Kidney epithelial cell (primary cell): ENCODE results near the gene TNRC6C. TPM values are rescaled to one million over a fixed set of nuclear protein-coding genes. Genes with fewer than 3 reads are reported as not detected.

Experiments used
- DNase-seq: peaks from one replicate; pipeline ENCODE4 v3.0.0-alpha.2; 2010; ENCODE audit warnings: low read depth
- H3K27me3 ChIP-seq: 2 replicates; pipeline ENCODE4 v1.6.0; 2011; ENCODE audit warnings: low read length; ENCODE audit not compliant: control insufficient read depth, insufficient read depth
- H3K36me3 ChIP-seq: 2 replicates; pipeline ENCODE4 v1.5.1; 2011; ENCODE audit warnings: low read length; ENCODE audit not compliant: control insufficient read depth, insufficient read depth
- H3K4me3 ChIP-seq: 2 replicates; pipeline ENCODE4 v1.5.1; 2011; ENCODE audit warnings: low read depth, mild to moderate bottlenecking, control low read depth, low read length
- CTCF ChIP-seq: IDR thresholded peaks from 2 replicates; pipeline ENCODE4 v1.5.1; 2011; ENCODE audit warnings: mild to moderate bottlenecking, moderate library complexity, low read length, control low read depth, inconsistent platforms; ENCODE audit not compliant: insufficient read depth, poor library complexity, severe bottlenecking
- total RNA-seq: library from RNA; depleted of rRNA; stranded (reverse); fragments of >200 nt; gene quantifications from 2 replicates; pipeline ENCODE4 v1.2.3, GENCODE V29; 2015

TNRC6C gene
- total RNA-seq, 1 donor from 2014 or later, result 5.3 TPM

DNA sequence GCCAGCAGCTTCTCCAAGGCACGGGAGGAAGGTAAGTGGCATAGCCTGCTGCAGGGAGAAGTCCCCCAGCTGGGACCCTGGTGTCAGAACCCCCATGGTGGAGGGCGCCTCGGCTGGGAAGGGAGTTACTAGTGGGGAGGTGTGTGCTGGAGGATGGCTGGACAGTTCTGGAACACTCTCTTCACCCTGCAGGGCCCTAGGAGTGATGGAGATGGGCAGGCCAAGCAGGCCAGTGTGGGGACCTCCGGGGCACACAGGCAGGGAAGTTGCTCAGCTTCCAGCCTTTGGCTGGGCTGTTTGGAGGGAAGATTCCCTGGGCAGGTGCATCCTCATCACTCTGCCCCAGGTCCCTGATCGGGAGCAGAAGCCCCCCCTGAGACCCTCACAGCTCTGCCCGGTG, 188.4 kb downstream of the TNRC6C start:
- Histone ChIP-seq H3K36me3 (no peaks in the 10 kb centered on the region), H3K27me3 (no peaks in the 10 kb centered on the region), H3K4me3 (no peak overlapping the region)
- DNase-seq, result no peak
- no peak for TF ChIP-seq CTCF

- DNase-seq, result no peak
- Histone ChIP-seq H3K4me3 (no peak overlapping the region), H3K36me3 (no peaks in the 10 kb centered on the region), H3K27me3 (no peaks in the 10 kb centered on the region)
- TF ChIP-seq CTCF, result no peak
Observed at GRCh38 chr17:78147315-78147998, 189.0 kb downstream of the TNRC6C start.

GRCh38 chr17:78148286-78149016, 189.9 kb downstream of the TNRC6C start:
- no peak for TF ChIP-seq CTCF
- Histone ChIP-seq H3K27me3 (no peaks in the 10 kb centered on the region), H3K4me3 (no peak overlapping the region), H3K36me3 (no peaks in the 10 kb centered on the region)
- DNase-seq, result no peak

- Histone ChIP-seq H3K4me3 (no peak overlapping the region), H3K27me3 (no peaks in the 10 kb centered on the region), H3K36me3 (no peaks in the 10 kb centered on the region)
- DNase-seq, result no peak
- TF ChIP-seq CTCF, result no peak
Observed at GRCh38 chr17:78151514-78152008, 193.1 kb downstream of the TNRC6C start.

DNA sequence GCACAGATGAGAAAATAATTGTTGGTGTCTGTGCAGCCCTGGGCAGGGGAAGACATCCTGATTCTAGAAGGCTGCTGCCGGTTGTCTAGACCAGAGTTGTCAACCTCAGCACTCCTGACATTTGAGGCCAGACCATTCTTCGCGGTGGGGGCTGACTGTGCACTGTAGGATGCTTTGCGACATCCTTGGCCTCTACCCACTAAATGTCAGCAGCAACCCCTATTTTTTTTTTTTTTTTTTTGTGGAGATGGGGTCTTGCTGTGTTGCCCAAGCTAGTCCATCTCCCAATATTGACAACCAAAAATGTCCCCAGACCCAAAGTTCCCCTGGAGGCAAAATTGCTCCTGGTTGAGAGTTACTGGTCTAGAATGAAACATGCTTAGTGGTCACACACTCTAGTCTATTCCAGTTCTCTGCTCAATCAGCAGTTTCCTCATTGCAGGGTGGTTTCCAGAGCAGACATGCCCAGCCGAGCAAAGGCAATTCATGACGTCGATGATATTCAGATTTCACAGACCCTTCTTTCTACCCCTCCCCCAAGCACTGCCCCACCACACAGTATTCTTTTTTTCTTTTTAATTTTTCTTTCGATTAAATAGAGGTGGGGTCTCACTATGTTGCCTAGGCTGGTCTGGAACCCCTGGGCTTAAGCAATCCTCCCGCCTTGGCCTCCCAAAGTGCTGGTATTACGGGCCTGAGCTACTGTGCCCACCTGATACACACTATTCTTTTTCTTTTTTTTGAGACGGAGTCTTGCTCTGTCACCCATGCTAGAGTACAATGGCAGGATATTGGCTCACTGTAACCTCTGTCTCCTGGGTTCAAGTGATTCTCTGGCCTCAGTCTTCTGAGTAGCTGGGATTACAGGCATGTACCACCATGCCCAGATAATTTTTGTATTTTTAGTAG, 196.7 kb downstream of the TNRC6C start:
- Histone ChIP-seq H3K4me3 (no peak overlapping the region), H3K27me3 (no peaks in the 10 kb centered on the region), H3K36me3 (no peaks in the 10 kb centered on the region)
- no peak for DNase-seq
- no peak for TF ChIP-seq CTCF

Other genes starting within 250 kb of the TNRC6C start
- 88.7 and 127 TPM in 2 replicates for gene TMC6, start 170.1 kb downstream of the TNRC6C start, total RNA-seq
- 5.5 and 6.4 TPM in 2 replicates for gene TMC8, start 172.1 kb downstream of the TNRC6C start, total RNA-seq
- gene C17orf99, start 187.7 kb downstream of the TNRC6C start, total RNA-seq, result not detected in 2 replicates
- 85.7 and 144 TPM in 2 replicates for gene SYNGR2, start 209.9 kb downstream of the TNRC6C start, total RNA-seq
- 15.0 and 21.1 TPM in 2 replicates for gene TK1, start 228.3 kb downstream of the TNRC6C start, total RNA-seq
- 38.1 and 49.7 TPM in 2 replicates for gene AFMID, start 228.7 kb downstream of the TNRC6C start, total RNA-seq